Liver (tissue), 3 donors: ENCODE data around the gene ID1.

Source experiments
- EGR1 ChIP-seq, 2 donors: IDR thresholded peaks; 2 replicates each; pipeline ENCODE4 v1.6.1; 2016 to 2018; ENCODE audit warnings: antibody characterized with exemption in 2 of 2, low read depth in 2 of 2
- GABPA ChIP-seq, 2 donors: IDR thresholded peaks in 1 of 2; conservative IDR thresholded peaks in 1 of 2; 2 replicates each; pipeline ENCODE4 v1.6.1; 2016; ENCODE audit warnings: antibody characterized with exemption in 2 of 2, mild to moderate bottlenecking in 1 of 2, moderate library complexity in 1 of 2
- HNF4A ChIP-seq, 2 donors: conservative IDR thresholded peaks; 2 replicates each; pipeline ENCODE4 v1.6.1; 2016; ENCODE audit warnings: antibody characterized with exemption in 2 of 2, mild to moderate bottlenecking in 2 of 2
- JUND ChIP-seq, 2 donors: IDR thresholded peaks; 2 replicates each; pipeline ENCODE4 v1.6.1; 2016; ENCODE audit warnings: antibody characterized with exemption in 2 of 2
- TAF1 ChIP-seq: conservative IDR thresholded peaks from 2 replicates; pipeline ENCODE4 v1.6.1; 2016; ENCODE audit warnings: antibody characterized with exemption, mild to moderate bottlenecking
- YY1 ChIP-seq: IDR thresholded peaks from 2 replicates; pipeline ENCODE4 v1.6.1; 2016; ENCODE audit warnings: antibody characterized with exemption, mild to moderate bottlenecking
- TF ChIP-seq, protein P1 (sequence below): fragments of 150-350 bp; IDR thresholded peaks from 2 replicates; pipeline ENCODE4 v1.5.1; 2017; ENCODE audit warnings: improper control_type of control experiment, low read depth, low read length; ENCODE audit not compliant: missing input control
- TF ChIP-seq, protein P2 (sequence below): IDR thresholded peaks from 2 replicates; pipeline ENCODE4 v1.6.1; 2016; ENCODE audit warnings: antibody characterized with exemption
- TF ChIP-seq, protein P3 (sequence below): IDR thresholded peaks from 2 replicates; pipeline ENCODE4 v1.6.1; 2016; ENCODE audit warnings: antibody characterized with exemption, mild to moderate bottlenecking
- TF ChIP-seq, protein P4 (sequence below): IDR thresholded peaks from 2 replicates; pipeline ENCODE4 v1.6.1; 2016; ENCODE audit warnings: antibody characterized with exemption
- TF ChIP-seq, protein P5 (sequence below): IDR thresholded peaks from 2 replicates; pipeline ENCODE4 v1.6.1; 2016; ENCODE audit warnings: antibody characterized with exemption
- donor health status: healthy.
- donor health status: healthy.

DNA sequence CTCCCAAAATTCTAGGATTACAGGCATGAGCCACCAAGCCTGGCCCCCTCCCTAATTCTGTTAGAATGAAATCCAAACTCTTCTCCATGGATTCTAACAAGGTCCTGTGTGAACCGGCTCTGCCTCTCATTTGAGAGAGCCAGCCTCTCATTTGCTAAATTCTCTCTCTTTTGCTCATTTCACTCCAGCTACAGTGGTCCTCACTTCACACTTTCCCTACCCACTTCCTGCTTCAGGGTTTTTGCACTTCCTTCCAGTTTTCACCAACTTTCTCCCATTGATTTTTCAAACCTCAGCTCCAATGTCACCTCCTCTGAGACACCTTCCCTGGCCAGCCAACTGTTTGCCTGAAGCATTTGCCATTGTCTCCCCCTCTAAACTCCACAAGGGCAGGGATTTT, 37.7 kb downstream of the ID1 start:
- TF ChIP-seq, protein P1, sequence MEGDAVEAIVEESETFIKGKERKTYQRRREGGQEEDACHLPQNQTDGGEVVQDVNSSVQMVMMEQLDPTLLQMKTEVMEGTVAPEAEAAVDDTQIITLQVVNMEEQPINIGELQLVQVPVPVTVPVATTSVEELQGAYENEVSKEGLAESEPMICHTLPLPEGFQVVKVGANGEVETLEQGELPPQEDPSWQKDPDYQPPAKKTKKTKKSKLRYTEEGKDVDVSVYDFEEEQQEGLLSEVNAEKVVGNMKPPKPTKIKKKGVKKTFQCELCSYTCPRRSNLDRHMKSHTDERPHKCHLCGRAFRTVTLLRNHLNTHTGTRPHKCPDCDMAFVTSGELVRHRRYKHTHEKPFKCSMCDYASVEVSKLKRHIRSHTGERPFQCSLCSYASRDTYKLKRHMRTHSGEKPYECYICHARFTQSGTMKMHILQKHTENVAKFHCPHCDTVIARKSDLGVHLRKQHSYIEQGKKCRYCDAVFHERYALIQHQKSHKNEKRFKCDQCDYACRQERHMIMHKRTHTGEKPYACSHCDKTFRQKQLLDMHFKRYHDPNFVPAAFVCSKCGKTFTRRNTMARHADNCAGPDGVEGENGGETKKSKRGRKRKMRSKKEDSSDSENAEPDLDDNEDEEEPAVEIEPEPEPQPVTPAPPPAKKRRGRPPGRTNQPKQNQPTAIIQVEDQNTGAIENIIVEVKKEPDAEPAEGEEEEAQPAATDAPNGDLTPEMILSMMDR: no peak
- TF ChIP-seq, protein P2, sequence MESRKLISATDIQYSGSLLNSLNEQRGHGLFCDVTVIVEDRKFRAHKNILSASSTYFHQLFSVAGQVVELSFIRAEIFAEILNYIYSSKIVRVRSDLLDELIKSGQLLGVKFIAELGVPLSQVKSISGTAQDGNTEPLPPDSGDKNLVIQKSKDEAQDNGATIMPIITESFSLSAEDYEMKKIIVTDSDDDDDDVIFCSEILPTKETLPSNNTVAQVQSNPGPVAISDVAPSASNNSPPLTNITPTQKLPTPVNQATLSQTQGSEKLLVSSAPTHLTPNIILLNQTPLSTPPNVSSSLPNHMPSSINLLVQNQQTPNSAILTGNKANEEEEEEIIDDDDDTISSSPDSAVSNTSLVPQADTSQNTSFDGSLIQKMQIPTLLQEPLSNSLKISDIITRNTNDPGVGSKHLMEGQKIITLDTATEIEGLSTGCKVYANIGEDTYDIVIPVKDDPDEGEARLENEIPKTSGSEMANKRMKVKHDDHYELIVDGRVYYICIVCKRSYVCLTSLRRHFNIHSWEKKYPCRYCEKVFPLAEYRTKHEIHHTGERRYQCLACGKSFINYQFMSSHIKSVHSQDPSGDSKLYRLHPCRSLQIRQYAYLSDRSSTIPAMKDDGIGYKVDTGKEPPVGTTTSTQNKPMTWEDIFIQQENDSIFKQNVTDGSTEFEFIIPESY: no peak
- TF ChIP-seq EGR1 (IDR thresholded peaks at IDR 0.05; ENCODE audit: low read depth in 2 of 2): no peak
- TF ChIP-seq GABPA (IDR thresholded peaks at IDR 0.05 in 1 of 2, conservative IDR thresholded peaks at IDR 0.05 in 1 of 2): no peak
- TF ChIP-seq TAF1: no peak
- TF ChIP-seq YY1: no peak
- TF ChIP-seq JUND (IDR thresholded peaks at IDR 0.05): no peak
- TF ChIP-seq, protein P3, sequence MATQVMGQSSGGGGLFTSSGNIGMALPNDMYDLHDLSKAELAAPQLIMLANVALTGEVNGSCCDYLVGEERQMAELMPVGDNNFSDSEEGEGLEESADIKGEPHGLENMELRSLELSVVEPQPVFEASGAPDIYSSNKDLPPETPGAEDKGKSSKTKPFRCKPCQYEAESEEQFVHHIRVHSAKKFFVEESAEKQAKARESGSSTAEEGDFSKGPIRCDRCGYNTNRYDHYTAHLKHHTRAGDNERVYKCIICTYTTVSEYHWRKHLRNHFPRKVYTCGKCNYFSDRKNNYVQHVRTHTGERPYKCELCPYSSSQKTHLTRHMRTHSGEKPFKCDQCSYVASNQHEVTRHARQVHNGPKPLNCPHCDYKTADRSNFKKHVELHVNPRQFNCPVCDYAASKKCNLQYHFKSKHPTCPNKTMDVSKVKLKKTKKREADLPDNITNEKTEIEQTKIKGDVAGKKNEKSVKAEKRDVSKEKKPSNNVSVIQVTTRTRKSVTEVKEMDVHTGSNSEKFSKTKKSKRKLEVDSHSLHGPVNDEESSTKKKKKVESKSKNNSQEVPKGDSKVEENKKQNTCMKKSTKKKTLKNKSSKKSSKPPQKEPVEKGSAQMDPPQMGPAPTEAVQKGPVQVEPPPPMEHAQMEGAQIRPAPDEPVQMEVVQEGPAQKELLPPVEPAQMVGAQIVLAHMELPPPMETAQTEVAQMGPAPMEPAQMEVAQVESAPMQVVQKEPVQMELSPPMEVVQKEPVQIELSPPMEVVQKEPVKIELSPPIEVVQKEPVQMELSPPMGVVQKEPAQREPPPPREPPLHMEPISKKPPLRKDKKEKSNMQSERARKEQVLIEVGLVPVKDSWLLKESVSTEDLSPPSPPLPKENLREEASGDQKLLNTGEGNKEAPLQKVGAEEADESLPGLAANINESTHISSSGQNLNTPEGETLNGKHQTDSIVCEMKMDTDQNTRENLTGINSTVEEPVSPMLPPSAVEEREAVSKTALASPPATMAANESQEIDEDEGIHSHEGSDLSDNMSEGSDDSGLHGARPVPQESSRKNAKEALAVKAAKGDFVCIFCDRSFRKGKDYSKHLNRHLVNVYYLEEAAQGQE: no peak
- TF ChIP-seq, protein P4, sequence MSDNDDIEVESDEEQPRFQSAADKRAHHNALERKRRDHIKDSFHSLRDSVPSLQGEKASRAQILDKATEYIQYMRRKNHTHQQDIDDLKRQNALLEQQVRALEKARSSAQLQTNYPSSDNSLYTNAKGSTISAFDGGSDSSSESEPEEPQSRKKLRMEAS: no peak
- TF ChIP-seq, protein P5, sequence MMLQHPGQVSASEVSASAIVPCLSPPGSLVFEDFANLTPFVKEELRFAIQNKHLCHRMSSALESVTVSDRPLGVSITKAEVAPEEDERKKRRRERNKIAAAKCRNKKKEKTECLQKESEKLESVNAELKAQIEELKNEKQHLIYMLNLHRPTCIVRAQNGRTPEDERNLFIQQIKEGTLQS: no peak
- TF ChIP-seq HNF4A (conservative IDR thresholded peaks at IDR 0.05): no peak
